NCI-H345 treated with DMSO at 0.1 percent for 48 hours (cell line): ENCODE measurements around the gene ZNF12.
"Not testable (repeated sequence)": the region's sequence is repeated elsewhere in the genome, so short reads cannot be mapped to it uniquely, and the experiment has no call there.

Experiments used
- DNase-seq: peaks from one replicate; lab custom pipeline; 2025; ENCODE audit not compliant: unreplicated experiment; lab: John Stamatoyannopoulos, UW

Gene ZNF12

GRCh38 chr7:6691609-6692106 is 15.1 kb downstream of the ZNF12 start:
- no peak for DNase-seq

GRCh38 chr7:6691103-6691502 is 15.6 kb downstream of the ZNF12 start:
- DNase-seq: no peak

GRCh38 chr7:6680146-6680545 is 26.6 kb downstream of the ZNF12 start:
- DNase-seq: no peak

GRCh38 chr7:6675807-6676405 is 30.8 kb downstream of the ZNF12 start:
- DNase-seq: no peak

GRCh38 chr7:6670851-6671250 is 35.9 kb downstream of the ZNF12 start:
- not testable (repeated sequence) for DNase-seq

GRCh38 chr7:6658618-6659345 is 48.0 kb downstream of the ZNF12 start:
- no peak for DNase-seq

GRCh38 chr7:6656413-6656812 is 50.3 kb downstream of the ZNF12 start:
- no peak for DNase-seq

- DNase-seq: no peak
Observed at GRCh38 chr7:6655636-6656385, 50.9 kb downstream of the ZNF12 start.

GRCh38 chr7:6654842-6655610 is 51.7 kb downstream of the ZNF12 start:
- no peak for DNase-seq

- DNase-seq: no peak
Observed at GRCh38 chr7:6654113-6654841, 52.5 kb downstream of the ZNF12 start.

- no peak for DNase-seq
Observed at GRCh38 chr7:6653071-6654003, 53.4 kb downstream of the ZNF12 start.

- DNase-seq: no peak
Observed at GRCh38 chr7:6652446-6653011, 54.2 kb downstream of the ZNF12 start.

GRCh38 chr7:6651851-6652445 is 54.8 kb downstream of the ZNF12 start:
- DNase-seq: no peak

- no peak for DNase-seq
Observed at GRCh38 chr7:6650521-6651011, 56.2 kb downstream of the ZNF12 start.

GRCh38 chr7:6650086-6650485 is 56.7 kb downstream of the ZNF12 start:
- no peak for DNase-seq

GRCh38 chr7:6649241-6649961 is 57.3 kb downstream of the ZNF12 start:
- DNase-seq: no peak

- DNase-seq: no peak
Observed at GRCh38 chr7:6648815-6649104, 58.0 kb downstream of the ZNF12 start.
